ENCODE data around the gene CDKL5. TPM values are rescaled to one million over a fixed set of nuclear protein-coding genes. Genes with fewer than 3 reads are reported as not detected.

Gene CDKL5
- polyA plus RNA-seq, 2 of the 4 experiments (the other 2 are of a cell fraction): 5.4 to 22.8 TPM

DNA sequence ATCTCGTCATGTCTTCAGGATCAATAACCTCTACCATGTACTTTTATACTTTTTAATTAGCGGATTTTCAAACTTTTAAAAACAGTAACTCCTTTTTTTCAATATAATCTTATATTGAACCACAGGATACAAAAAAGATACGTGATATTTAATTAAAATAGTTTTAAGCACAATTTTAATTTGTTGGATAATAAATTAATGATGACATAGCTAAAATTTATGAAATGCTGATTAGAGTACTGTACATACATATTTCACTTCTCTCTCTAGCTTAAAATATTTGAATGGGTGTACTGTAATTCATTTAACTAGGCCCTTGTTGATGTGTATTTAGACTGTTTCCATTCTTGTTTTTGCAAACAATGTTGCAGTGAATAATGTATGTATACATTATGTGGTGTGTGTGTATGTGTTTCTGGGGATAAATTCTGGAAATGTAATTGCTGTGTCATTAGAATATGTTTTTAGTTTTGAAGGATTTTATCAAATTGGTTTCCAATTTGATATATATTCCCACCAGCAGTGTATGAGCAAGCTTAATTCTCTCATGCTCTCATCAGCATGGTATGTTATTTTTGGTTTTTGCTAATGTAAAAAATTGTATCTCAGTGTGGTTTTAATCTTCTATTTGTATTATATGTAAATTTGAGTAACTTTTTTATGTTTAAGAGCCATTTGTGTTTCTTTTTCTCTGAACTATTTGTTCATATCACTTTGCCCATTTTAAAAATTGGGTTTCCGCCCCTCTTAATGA is 66.4 kb downstream of the CDKL5 start:
- FAIRE-seq (no peak), ATAC-seq (no peak), DNase-seq (ENCODE audit: low read depth in 1 of 2, low spot score in 1 of 2) (no peak)
- TF ChIP-seq RARB (CRISPR knock-in tag; IDR thresholded peaks at IDR 0.05): no peak
- no peak for TF ChIP-seq HEYL (CRISPR knock-in tag; IDR thresholded peaks at IDR 0.05)
- no peak for TF ChIP-seq NPAS2 (CRISPR knock-in tag; IDR thresholded peaks at IDR 0.05; ENCODE audit: borderline replicate concordance)
- TF ChIP-seq, protein P1, sequence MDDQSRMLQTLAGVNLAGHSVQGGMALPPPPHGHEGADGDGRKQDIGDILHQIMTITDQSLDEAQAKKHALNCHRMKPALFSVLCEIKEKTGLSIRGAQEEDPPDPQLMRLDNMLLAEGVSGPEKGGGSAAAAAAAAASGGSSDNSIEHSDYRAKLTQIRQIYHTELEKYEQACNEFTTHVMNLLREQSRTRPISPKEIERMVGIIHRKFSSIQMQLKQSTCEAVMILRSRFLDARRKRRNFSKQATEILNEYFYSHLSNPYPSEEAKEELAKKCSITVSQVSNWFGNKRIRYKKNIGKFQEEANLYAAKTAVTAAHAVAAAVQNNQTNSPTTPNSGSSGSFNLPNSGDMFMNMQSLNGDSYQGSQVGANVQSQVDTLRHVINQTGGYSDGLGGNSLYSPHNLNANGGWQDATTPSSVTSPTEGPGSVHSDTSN (IDR thresholded peaks at IDR 0.05): no peak
- TF ChIP-seq, protein P2, sequence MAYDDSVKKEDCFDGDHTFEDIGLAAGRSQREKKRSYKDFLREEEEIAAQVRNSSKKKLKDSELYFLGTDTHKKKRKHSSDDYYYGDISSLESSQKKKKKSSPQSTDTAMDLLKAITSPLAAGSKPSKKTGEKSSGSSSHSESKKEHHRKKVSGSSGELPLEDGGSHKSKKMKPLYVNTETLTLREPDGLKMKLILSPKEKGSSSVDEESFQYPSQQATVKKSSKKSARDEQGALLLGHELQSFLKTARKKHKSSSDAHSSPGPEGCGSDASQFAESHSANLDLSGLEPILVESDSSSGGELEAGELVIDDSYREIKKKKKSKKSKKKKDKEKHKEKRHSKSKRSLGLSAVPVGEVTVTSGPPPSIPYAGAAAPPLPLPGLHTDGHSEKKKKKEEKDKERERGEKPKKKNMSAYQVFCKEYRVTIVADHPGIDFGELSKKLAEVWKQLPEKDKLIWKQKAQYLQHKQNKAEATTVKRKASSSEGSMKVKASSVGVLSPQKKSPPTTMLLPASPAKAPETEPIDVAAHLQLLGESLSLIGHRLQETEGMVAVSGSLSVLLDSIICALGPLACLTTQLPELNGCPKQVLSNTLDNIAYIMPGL (CRISPR knock-in tag; IDR thresholded peaks at IDR 0.05; ENCODE audit: borderline replicate concordance): no peak
- TF ChIP-seq MAFK (IDR thresholded peaks at IDR 0.05; ENCODE audit: partially characterized antibody): peak; percentile 76
- TF ChIP-seq GATA3 (IDR thresholded peaks at IDR 0.05; ENCODE audit: borderline replicate concordance): no peak
- TF ChIP-seq POLR2A (IDR thresholded peaks at IDR 0.05; ENCODE audit: low read length): no peak
- Histone ChIP-seq H3K4me3 (no peak overlapping the region), H3K9me3 (no peaks in the 10 kb centered on the region), H3K27ac (no peak overlapping the region), H3K4me1 (no peaks in the 10 kb centered on the region), H3K4me2 (no peak overlapping the region)
- POLR2A ChIA-PET: no interaction called here
- CTCF ChIA-PET: no interaction called here
- 92% methylated on average over 4 of the region's 4 CpGs for WGBS (ENCODE audit: missing lambda C conversion rate)

DNA sequence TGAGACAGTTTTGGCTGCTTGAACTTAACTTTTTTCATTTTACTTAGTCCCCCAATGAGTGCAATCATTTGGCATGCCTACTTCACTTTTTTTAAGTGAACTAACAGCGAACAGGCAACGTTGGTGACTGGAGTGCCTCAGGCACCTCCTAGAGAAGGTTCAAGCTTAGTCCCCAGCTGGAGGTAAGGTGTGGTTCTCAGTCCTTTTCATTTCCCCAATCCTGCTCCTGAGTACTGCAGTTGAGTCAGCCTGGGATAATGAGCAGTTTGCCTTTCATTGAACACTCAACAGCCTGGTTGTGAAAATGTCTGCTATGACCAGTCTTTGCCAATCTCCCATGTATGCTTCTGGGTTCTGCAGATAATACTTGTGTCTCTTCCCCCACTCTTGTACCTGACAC is 109.5 kb downstream of the CDKL5 start:
- 72% methylated on average over 2 of the region's 2 CpGs for WGBS (ENCODE audit: missing lambda C conversion rate)
- H3K4me1 ChIP-seq: no peaks in the 10 kb centered on the region
- FAIRE-seq: no peak
- CTCF ChIA-PET: no interaction called here
- POLR2A ChIA-PET: no interaction called here
- no peaks in the 10 kb centered on the region for H3K9me3 ChIP-seq
- ATAC-seq: no peak
- no peak overlapping the region for H3K27ac ChIP-seq
- no peak for DNase-seq (ENCODE audit: low read depth in 1 of 2, low spot score in 1 of 2)
- TF ChIP-seq ZSCAN20 (CRISPR knock-in tag; IDR thresholded peaks at IDR 0.05): no peak
- no peak for TF ChIP-seq HDAC2 (IDR thresholded peaks at IDR 0.05)
- no peak for TF ChIP-seq CHD2 (IDR thresholded peaks at IDR 0.05; ENCODE audit: low read length, partially characterized antibody)
- no peak for TF ChIP-seq POLR2AphosphoS2 (conservative IDR thresholded peaks at IDR 0.05; ENCODE audit: low read length)
- no peak for TF ChIP-seq JUNB (IDR thresholded peaks at IDR 0.05)
- no peak overlapping the region for H3K4me2 ChIP-seq
- H3K4me3 ChIP-seq: no peak overlapping the region

DNA sequence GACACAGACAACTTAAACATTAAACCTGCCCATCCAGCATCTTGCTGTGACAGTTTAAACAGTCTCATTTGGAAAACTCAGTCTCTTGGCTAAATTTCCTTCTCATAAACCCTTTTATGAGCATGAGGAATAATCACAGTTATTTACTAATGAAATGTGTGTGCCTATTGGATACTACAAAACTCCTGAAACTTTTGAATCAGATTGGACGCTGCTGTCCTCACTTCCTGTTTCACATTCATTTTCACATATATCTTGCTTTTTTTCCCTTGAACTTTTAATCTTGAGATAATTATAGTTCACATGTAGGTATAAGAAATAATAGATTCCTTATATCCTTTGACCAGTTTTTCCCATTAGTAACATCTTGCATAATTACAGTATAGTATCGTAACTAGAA is 111.7 kb downstream of the CDKL5 start:
- no peak overlapping the region for H3K27ac ChIP-seq
- H3K4me2 ChIP-seq: no peak overlapping the region
- no peaks in the 10 kb centered on the region for H3K9me3 ChIP-seq
- DNase-seq (ENCODE audit: low read depth in 1 of 2, low spot score in 1 of 2) (no peak), FAIRE-seq (no peak), ATAC-seq (no peak)
- POLR2A ChIA-PET: no interaction called here
- H3K4me1 ChIP-seq: no peaks in the 10 kb centered on the region
- 88% methylated on average over 2 of the region's 2 CpGs for WGBS (ENCODE audit: missing lambda C conversion rate)
- H3K4me3 ChIP-seq: no peak overlapping the region
- TF ChIP-seq TP53 (CRISPR knock-in tag; IDR thresholded peaks at IDR 0.05) (no peak), CBX8 (IDR thresholded peaks at IDR 0.05) (no peak), ESRRA (IDR thresholded peaks at IDR 0.05; ENCODE audit: borderline replicate concordance, low read length) (no peak), RNF2 (IDR thresholded peaks at IDR 0.05; ENCODE audit: borderline replicate concordance, low read depth) (no peak), POLR2A (IDR thresholded peaks at IDR 0.05; ENCODE audit: low read length) (no peak), RFX5 (IDR thresholded peaks at IDR 0.05) (no peak), NFE2L2 (conservative IDR thresholded peaks at IDR 0.05; ENCODE audit: low read length) (no peak), JUN (IDR thresholded peaks at IDR 0.05) (no peak), SMC3 (IDR thresholded peaks at IDR 0.05) (no peak), FOSB (CRISPR knock-in tag; IDR thresholded peaks at IDR 0.05) (no peak), SREBF2 (IDR thresholded peaks at IDR 0.05) (no peak), NPAS2 (CRISPR knock-in tag; IDR thresholded peaks at IDR 0.05; ENCODE audit: borderline replicate concordance) (no peak), CBX2 (IDR thresholded peaks at IDR 0.05; ENCODE audit: borderline replicate concordance, low read depth) (no peak), HOXB5 (CRISPR knock-in tag; IDR thresholded peaks at IDR 0.05) (no peak)
- TF ChIP-seq, protein P3, sequence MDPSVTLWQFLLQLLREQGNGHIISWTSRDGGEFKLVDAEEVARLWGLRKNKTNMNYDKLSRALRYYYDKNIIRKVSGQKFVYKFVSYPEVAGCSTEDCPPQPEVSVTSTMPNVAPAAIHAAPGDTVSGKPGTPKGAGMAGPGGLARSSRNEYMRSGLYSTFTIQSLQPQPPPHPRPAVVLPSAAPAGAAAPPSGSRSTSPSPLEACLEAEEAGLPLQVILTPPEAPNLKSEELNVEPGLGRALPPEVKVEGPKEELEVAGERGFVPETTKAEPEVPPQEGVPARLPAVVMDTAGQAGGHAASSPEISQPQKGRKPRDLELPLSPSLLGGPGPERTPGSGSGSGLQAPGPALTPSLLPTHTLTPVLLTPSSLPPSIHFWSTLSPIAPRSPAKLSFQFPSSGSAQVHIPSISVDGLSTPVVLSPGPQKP (IDR thresholded peaks at IDR 0.05; ENCODE audit: low read depth, low read length): no peak
- TF ChIP-seq, protein P4, sequence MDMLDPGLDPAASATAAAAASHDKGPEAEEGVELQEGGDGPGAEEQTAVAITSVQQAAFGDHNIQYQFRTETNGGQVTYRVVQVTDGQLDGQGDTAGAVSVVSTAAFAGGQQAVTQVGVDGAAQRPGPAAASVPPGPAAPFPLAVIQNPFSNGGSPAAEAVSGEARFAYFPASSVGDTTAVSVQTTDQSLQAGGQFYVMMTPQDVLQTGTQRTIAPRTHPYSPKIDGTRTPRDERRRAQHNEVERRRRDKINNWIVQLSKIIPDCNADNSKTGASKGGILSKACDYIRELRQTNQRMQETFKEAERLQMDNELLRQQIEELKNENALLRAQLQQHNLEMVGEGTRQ (IDR thresholded peaks at IDR 0.05): no peak
- TF ChIP-seq, protein P5, sequence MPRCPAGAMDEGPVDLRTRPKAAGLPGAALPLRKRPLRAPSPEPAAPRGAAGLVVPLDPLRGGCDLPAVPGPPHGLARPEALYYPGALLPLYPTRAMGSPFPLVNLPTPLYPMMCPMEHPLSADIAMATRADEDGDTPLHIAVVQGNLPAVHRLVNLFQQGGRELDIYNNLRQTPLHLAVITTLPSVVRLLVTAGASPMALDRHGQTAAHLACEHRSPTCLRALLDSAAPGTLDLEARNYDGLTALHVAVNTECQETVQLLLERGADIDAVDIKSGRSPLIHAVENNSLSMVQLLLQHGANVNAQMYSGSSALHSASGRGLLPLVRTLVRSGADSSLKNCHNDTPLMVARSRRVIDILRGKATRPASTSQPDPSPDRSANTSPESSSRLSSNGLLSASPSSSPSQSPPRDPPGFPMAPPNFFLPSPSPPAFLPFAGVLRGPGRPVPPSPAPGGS (IDR thresholded peaks at IDR 0.05): no peak
- CTCF ChIA-PET: no interaction called here

All from A549 (cell line).